K562 (cell line): ENCODE data around the gene ASAH2. TPM values are rescaled to one million over a fixed set of nuclear protein-coding genes. Genes with fewer than 3 reads are reported as not detected.
A peak's percentile ranks its signal among the peaks of the same experiment; 100 is the strongest.

Experiments used
- ATAC-seq: fragments of 200-7000 bp; cut with Tn5 transposase; 3 replicates; pipeline ENCODE4 v1.9.1; 2020; ENCODE audit warnings: moderate library complexity
- BruUV-seq: library from RNA; stranded (reverse); fragments of 400-500 nt; replicated peaks from 2 replicates; lab custom pipeline; 2021; lab: Mats Ljungman, UMichigan
- CTCF ChIA-PET: fragments of 300-600 bp; formaldehyde crosslinking; extraction: SDS; loops from one replicate; lab custom pipeline; 2021; ENCODE audit warnings: low intra/inter-chr PET ratio; lab: Yijun Ruan, JAX
- POLR2A ChIA-PET: fragments of 300-600, 350-650 bp; sonication (Branson Sonifier 250); formaldehyde crosslinking; extraction: SDS; loops from one replicate; lab custom pipeline; 2021; ENCODE audit warnings: antibody characterized with exemption, inconsistent platforms; lab: Yijun Ruan, JAX
- DNase-seq, 4 experiments: peaks; one replicate each; pipeline versions ENCODE4 v3.0.0 to v3.0.0-alpha.2; 2011 to 2018; ENCODE audit warnings: low spot score in 3 of 4, mixed read lengths in 3 of 4; ENCODE audit errors: extremely low read depth in 1 of 4
- FAIRE-seq: peaks from 2 replicates; lab custom pipeline; 2011; peaks lifted over from hg19 to GRCh38; lab: Jason Lieb, UNC
- H2AFZ ChIP-seq: 2 replicates; pipeline ENCODE4 v1.6.0; 2011; ENCODE audit warnings: low read depth, low read length, control low read depth, inconsistent platforms
- H3K27ac ChIP-seq: fragments of 200-600 bp; 3 replicates; pipeline ENCODE4 v1.8.0; 2011; ENCODE audit warnings: low read depth, mild to moderate bottlenecking, control low read depth, inconsistent platforms, low read length, moderate library complexity, mixed read lengths; ENCODE audit errors: extremely low read depth
- H3K27me3 ChIP-seq, 2 experiments: fragments of 300-600 bp in 1 of 2; 2 replicates in 1 of 2; 3 replicates in 1 of 2; pipeline versions ENCODE4 v1.6.0 to v1.8.0; 2011; ENCODE audit warnings: inconsistent platforms in 2 of 2, low read length in 2 of 2, mild to moderate bottlenecking in 1 of 2, mixed read lengths in 1 of 2, moderate library complexity in 1 of 2; ENCODE audit not compliant: control insufficient read depth in 2 of 2, insufficient read depth in 2 of 2
- H3K36me3 ChIP-seq: fragments of 300-600 bp; 3 replicates; pipeline ENCODE4 v1.8.0; 2011; ENCODE audit warnings: mild to moderate bottlenecking, low read length, inconsistent platforms; ENCODE audit not compliant: control insufficient read depth, insufficient read depth
- H3K4me1 ChIP-seq, 2 experiments: fragments of 200-600 bp in 1 of 2; replicated peaks in 1 of 2; 2 replicates in 1 of 2; 3 replicates in 1 of 2; pipeline versions ENCODE4 v1.5.1 to v1.8.0; 2011; ENCODE audit warnings: inconsistent platforms in 2 of 2, low read length in 2 of 2, mild to moderate bottlenecking in 1 of 2, mixed read lengths in 1 of 2, moderate library complexity in 1 of 2; ENCODE audit not compliant: control insufficient read depth in 2 of 2, insufficient read depth in 2 of 2
- H3K4me2 ChIP-seq: 2 replicates; pipeline ENCODE4 v1.6.1; 2011; ENCODE audit warnings: low read length, control low read depth, inconsistent platforms, mixed read lengths; ENCODE audit not compliant: insufficient read depth
- H3K4me3 ChIP-seq: fragments of 200-600 bp; sonication (generic), shearing (Covaris generic); 2 replicates; pipeline ENCODE4 v1.5.1; 2016; ENCODE audit warnings: control low read depth, inconsistent platforms
- H3K79me2 ChIP-seq: fragments of 200-600 bp; 3 replicates; pipeline ENCODE4 v1.8.0; 2011; ENCODE audit warnings: low read length, inconsistent platforms; ENCODE audit not compliant: control insufficient read depth, insufficient read depth
- H3K9ac ChIP-seq, 2 experiments: 2 replicates each; pipeline versions ENCODE4 v1.6.0 to v1.6.1; 2011; ENCODE audit warnings: low read depth in 2 of 2, low read length in 2 of 2, control low read depth in 1 of 2, inconsistent platforms in 1 of 2, mild to moderate bottlenecking in 1 of 2, mixed read lengths in 1 of 2; ENCODE audit not compliant: insufficient read depth in 1 of 2
- H3K9me1 ChIP-seq: one replicate; pipeline ENCODE4 v1.6.0; 2011; ENCODE audit warnings: inconsistent platforms, mild to moderate bottlenecking, low read length, moderate library complexity; ENCODE audit not compliant: control insufficient read depth, insufficient read depth
- H3K9me3 ChIP-seq: replicated peaks from 2 replicates; pipeline ENCODE4 v1.5.1; 2011; ENCODE audit warnings: low read depth, low read length, inconsistent platforms; ENCODE audit not compliant: control insufficient read depth, insufficient read depth
- H4K20me1 ChIP-seq: replicated peaks from 2 replicates; pipeline ENCODE4 v1.6.1; 2011; ENCODE audit warnings: low read length, inconsistent platforms, mixed read lengths; ENCODE audit not compliant: control insufficient read depth, insufficient read depth
- ARID1B ChIP-seq: fragments of 450-650 bp; IDR thresholded peaks from 2 replicates; pipeline ENCODE4 v1.6.1; 2016; ENCODE audit warnings: antibody characterized with exemption, mild to moderate bottlenecking, inconsistent platforms
- CBFA2T3 ChIP-seq: fragments of 450-650 bp; IDR thresholded peaks from 2 replicates; pipeline ENCODE4 v1.6.1; 2017
- CCNT2 ChIP-seq: IDR thresholded peaks from 2 replicates; pipeline ENCODE4 v1.6.1; 2011; ENCODE audit warnings: borderline replicate concordance, low read depth, mild to moderate bottlenecking, moderate library complexity, mixed read lengths, low read length; ENCODE audit not compliant: insufficient read length; ENCODE audit errors: extremely low read depth
- DLX4 ChIP-seq: fragments of 250-450 bp; sonication (Bioruptor Pico); IDR thresholded peaks from 2 replicates; pipeline ENCODE4 v1.6.1; 2021; ENCODE audit warnings: mild to moderate bottlenecking
- GATA2 ChIP-seq: sonication (generic); formaldehyde crosslinking; IDR thresholded peaks from 2 replicates; pipeline ENCODE4 v1.4.0; 2020; ENCODE audit warnings: mild to moderate bottlenecking, missing genetic modification reagents
- HDGF ChIP-seq: fragments of 450-650 bp; IDR thresholded peaks from 2 replicates; pipeline ENCODE4 v1.6.1; 2016
- HLTF ChIP-seq: fragments of 450-650 bp; IDR thresholded peaks from 2 replicates; pipeline ENCODE4 v1.6.1; 2016
- KLF1 ChIP-seq: fragments of 450-650 bp; IDR thresholded peaks from 2 replicates; pipeline ENCODE4 v1.6.1; 2016; ENCODE audit warnings: missing genetic modification characterization, missing compliant biosample characterization
- MTA2 ChIP-seq: fragments of 450-650 bp; IDR thresholded peaks from 2 replicates; pipeline ENCODE4 v1.6.1; 2016; ENCODE audit warnings: low read depth
- MXI1 ChIP-seq: IDR thresholded peaks from 2 replicates; pipeline ENCODE4 v1.6.1; 2011; ENCODE audit warnings: low read depth, mild to moderate bottlenecking, improper control_type of control experiment, low read length
- POLR2G ChIP-seq: fragments of 200-400 bp; formaldehyde crosslinking; IDR thresholded peaks from 2 replicates; pipeline ENCODE4 v1.6.1; 2017; ENCODE audit warnings: low read depth, mild to moderate bottlenecking, antibody characterized with exemption, low read length, moderate library complexity
- RNF2 ChIP-seq: sonication (generic); IDR thresholded peaks from 2 replicates; pipeline ENCODE4 v1.6.1; 2016
- SMARCA4 ChIP-seq: fragments of 450-650 bp; IDR thresholded peaks from 2 replicates; pipeline ENCODE4 v1.6.1; 2016
- ZBTB1 ChIP-seq: sonication (generic); formaldehyde crosslinking; IDR thresholded peaks from 2 replicates; pipeline ENCODE4 v1.8.1; 2023; ENCODE audit warnings: missing genetic modification reagents, low read depth, mild to moderate bottlenecking, borderline replicate concordance
- ZBTB5 ChIP-seq: fragments of 450-650 bp; IDR thresholded peaks from 2 replicates; pipeline ENCODE4 v1.6.1; 2017; ENCODE audit warnings: antibody characterized with exemption
- ZNF232 ChIP-seq: sonication (generic); formaldehyde crosslinking; IDR thresholded peaks from 2 replicates; pipeline ENCODE4 v1.8.0; 2022; ENCODE audit warnings: mild to moderate bottlenecking, missing genetic modification reagents
- ZNF586 ChIP-seq: fragments of 450-650 bp; formaldehyde crosslinking; conservative IDR thresholded peaks from 2 replicates; pipeline ENCODE4 v1.4.0; 2020; ENCODE audit warnings: mild to moderate bottlenecking, moderate library complexity
- WGBS: fragments of 100-300 bp; shearing (Covaris generic); methylation state at CpG from one replicate; pipeline ENCODE4 v1.1.6; 2016; ENCODE audit warnings: low coverage, mixed read lengths; ENCODE audit not compliant: insufficient coverage; ENCODE audit errors: missing lambda C conversion rate; 5-methylcytosine and 5-hydroxymethylcytosine counted together
- in situ Hi-C: fragments of 300-500 bp; cut with MboI; formaldehyde crosslinking; loops from 4 replicates; pipeline ENCODE4 v1.15.0; 2018; ENCODE audit warnings: inconsistent platforms, mixed read lengths
- intact Hi-C: fragments of 100-400 bp; cut with micrococcal nuclease; formaldehyde crosslinking; loops from 2 replicates; pipeline ENCODE4 v1.14.2; 2022
- polyA plus RNA-seq, 8 experiments: library from polyadenylated mRNA; depleted of rRNA in 4 of 8; stranded (reverse) in 5 of 8; unstranded in 3 of 8; fragments of >200 nt; fragmentation: Nextera tagmentation in 2 of 8; fragmentation: Illumina TruSeq in 1 of 8; extraction: Ambion mirVana in 2 of 8; extraction: Trizol in 1 of 8; gene quantifications; 2 replicates each; pipeline versions ENCODE4 v1.2.1 to v1.2.3, GENCODE V29; 2011 to 2014; ENCODE audit warnings: inconsistent platforms in 1 of 8, missing spikeins in 1 of 8
- total RNA-seq, 7 experiments: library from RNA; depleted of rRNA in 6 of 7; stranded (reverse); fragments of >200 nt in 6 of 7; fragmentation: Illumina TruSeq in 2 of 7; extraction: Trizol in 2 of 7; gene quantifications; 2 replicates each; pipeline versions ENCODE4 v1.2.1 to v1.2.3, GENCODE V29; 2011 to 2021; ENCODE audit warnings: low replicate concordance in 1 of 7
- TF ChIP-seq, protein P1 (sequence below): IDR thresholded peaks from 2 replicates; pipeline ENCODE4 v1.6.1; 2014; ENCODE audit warnings: antibody characterized with exemption

Gene ASAH2
- total and polyA plus RNA-seq, 9 of the 15 experiments (the other 6 are each of a cell fraction or from before 2014, with no cell fraction given), result 2.5 to 12.0 (median 8.5) TPM

DNA sequence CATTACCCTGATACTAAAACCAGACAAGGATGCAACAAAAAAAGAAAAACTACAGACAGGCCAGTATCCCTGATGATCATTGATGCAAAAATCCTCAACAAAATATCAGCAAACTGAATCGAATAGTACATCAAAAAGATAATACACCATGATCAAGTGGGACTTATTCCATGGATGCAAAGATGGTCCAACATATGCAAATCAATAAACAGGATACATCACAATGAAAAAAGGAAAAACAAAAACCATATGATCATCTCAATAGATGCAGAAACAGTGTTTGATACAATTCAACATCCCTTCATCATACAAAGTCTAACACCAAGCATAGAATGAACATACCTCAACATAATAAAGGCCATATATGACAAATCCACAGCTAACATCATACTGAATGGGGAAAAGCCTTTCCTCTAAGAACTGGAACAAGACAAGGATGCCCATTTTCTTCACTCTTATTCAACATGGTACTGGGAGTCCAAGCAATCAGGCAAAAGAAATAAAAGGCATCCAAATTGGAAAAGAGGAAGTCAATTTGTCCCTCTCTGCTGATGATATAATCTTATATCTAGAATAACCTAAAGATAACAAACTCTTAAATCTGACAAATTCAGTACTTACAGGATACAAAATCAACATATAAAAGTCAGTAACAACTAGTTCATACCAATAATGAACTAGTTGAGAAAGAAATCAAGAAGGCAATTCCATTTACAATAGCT lies 48.8 kb upstream of the ASAH2 start (continued):
- TF ChIP-seq GATA2 (CRISPR knock-in tag), result no peak
- no peak for TF ChIP-seq HLTF
- no peak for TF ChIP-seq POLR2G
- no peak for TF ChIP-seq CBFA2T3
- no peak for TF ChIP-seq ZNF586 (CRISPR knock-in tag)
- TF ChIP-seq KLF1 (tag), result no peak
- TF ChIP-seq ZBTB1, result no peak
- no peak for TF ChIP-seq DLX4 (CRISPR knock-in tag)
- no peak for TF ChIP-seq MXI1

GRCh38 chr10:50295367-50295766 lies 44.1 kb upstream of the ASAH2 start:
- Histone ChIP-seq H3K36me3 (no peaks in the 10 kb centered on the region), H3K4me3 (no peak overlapping the region), H3K9me3 (peaks cover 3% of the 10 kb centered on the region; the same call in 1 of the 2 replicates), H3K27me3 (no peaks in the 10 kb centered on the region), H2AFZ (0 out of 2 replicates have a peak overlapping the region, but pooled peaks have one; percentile 22), H3K79me2 (no peaks in the 10 kb centered on the region), H3K9me1 (no peaks in the 10 kb centered on the region), H3K4me1 (peaks cover 9 to 16% of the 10 kb centered on the region in 2 experiments; a peak in 3 of 5 replicates), H3K9ac (no peak overlapping the region), H3K4me2 (no peak overlapping the region), H3K27ac (peak overlapping the region; percentile 23; the same call in 1 of the 3 replicates), H4K20me1 (no peaks in the 10 kb centered on the region)
- 13% methylated on average over 1 of the region's 1 CpG for WGBS
- ChIA-PET POLR2A (interaction anchor here (1.2 kb wide), 1 partner anchor 24 kb away, joined by 4 read pairs; no protein-coding TSS in a partner anchor), CTCF (no interaction called here)
- DNase-seq, result no peak
- peak; percentile 19 for ATAC-seq
- in situ Hi-C loops (no loop called here), intact Hi-C loops (no loop called here)
- FAIRE-seq, result no peak
- no TSS peak for BruUV-seq
- TF ChIP-seq ZNF232 (CRISPR knock-in tag) (no peak), HDGF (0 out of 2 replicates have a peak, but pooled peaks have one; percentile 32), CCNT2 (no peak), ZBTB5 (0 out of 2 replicates have a peak, but pooled peaks have one; percentile 20), HLTF (peak; percentile 75), ARID1B (peak; percentile 45; the same call in 1 of the 2 replicates), MTA2 (no peak), SMARCA4 (peak; percentile 29; the same call in 1 of the 2 replicates), RNF2 (no peak)
- TF ChIP-seq, protein P1, sequence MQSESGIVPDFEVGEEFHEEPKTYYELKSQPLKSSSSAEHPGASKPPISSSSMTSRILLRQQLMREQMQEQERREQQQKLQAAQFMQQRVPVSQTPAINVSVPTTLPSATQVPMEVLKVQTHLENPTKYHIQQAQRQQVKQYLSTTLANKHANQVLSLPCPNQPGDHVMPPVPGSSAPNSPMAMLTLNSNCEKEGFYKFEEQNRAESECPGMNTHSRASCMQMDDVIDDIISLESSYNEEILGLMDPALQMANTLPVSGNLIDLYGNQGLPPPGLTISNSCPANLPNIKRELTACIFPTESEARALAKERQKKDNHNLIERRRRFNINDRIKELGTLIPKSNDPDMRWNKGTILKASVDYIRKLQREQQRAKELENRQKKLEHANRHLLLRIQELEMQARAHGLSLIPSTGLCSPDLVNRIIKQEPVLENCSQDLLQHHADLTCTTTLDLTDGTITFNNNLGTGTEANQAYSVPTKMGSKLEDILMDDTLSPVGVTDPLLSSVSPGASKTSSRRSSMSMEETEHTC, result no peak
